KMS-11 (cell line): ENCODE data around the gene HOXA9.

Experiments
- H2AFZ ChIP-seq: fragments of 200-600 bp; sonication (generic); 2 replicates; pipeline ENCODE4 v1.6.1; 2016; ENCODE audit warnings: antibody characterized with exemption, mixed run types, low read depth
- H3K27ac ChIP-seq: fragments of 200-600 bp; sonication (generic); 2 replicates; pipeline ENCODE4 v1.6.1; 2016; ENCODE audit warnings: mild to moderate bottlenecking, mixed run types
- H3K27me3 ChIP-seq: fragments of 200-600 bp; sonication (generic); 2 replicates; pipeline ENCODE4 v1.6.1; 2017; ENCODE audit warnings: mild to moderate bottlenecking, low read depth, mixed run types, moderate library complexity; ENCODE audit not compliant: insufficient read depth
- H3K36me3 ChIP-seq: fragments of 200-600 bp; sonication (generic); 2 replicates; pipeline ENCODE4 v1.6.1; 2017; ENCODE audit warnings: mild to moderate bottlenecking, mixed run types; ENCODE audit not compliant: insufficient read depth
- H3K4me1 ChIP-seq: fragments of 200-600 bp; sonication (generic); 2 replicates; pipeline ENCODE4 v1.6.1; 2016; ENCODE audit warnings: mild to moderate bottlenecking, low read depth, mixed run types; ENCODE audit not compliant: poor library complexity, severe bottlenecking
- H3K4me2 ChIP-seq: fragments of 200-600 bp; sonication (generic); 2 replicates; pipeline ENCODE4 v1.7.0; 2016; ENCODE audit warnings: mild to moderate bottlenecking, mixed run types
- H3K4me3 ChIP-seq: fragments of 200-600 bp; sonication (generic); IDR thresholded peaks from 2 replicates; pipeline ENCODE4 v1.6.1; 2017; ENCODE audit warnings: low read depth, low read length, mixed read lengths; ENCODE audit not compliant: insufficient read depth
- H3K79me2 ChIP-seq: fragments of 200-600 bp; sonication (generic); 2 replicates; pipeline ENCODE4 v1.6.1; 2016; ENCODE audit warnings: low read depth, mixed run types; ENCODE audit not compliant: insufficient read depth
- H3K9ac ChIP-seq: fragments of 200-600 bp; sonication (generic); 2 replicates; pipeline ENCODE4 v1.6.1; 2016; ENCODE audit warnings: mild to moderate bottlenecking, mixed run types
- H4K20me1 ChIP-seq: fragments of 200-600 bp; sonication (generic); 2 replicates; pipeline ENCODE4 v1.6.1; 2016; ENCODE audit warnings: mild to moderate bottlenecking, mixed run types; ENCODE audit not compliant: insufficient read depth
- TF ChIP-seq, protein P1 (sequence below): fragments of 200-600 bp; sonication (generic); conservative IDR thresholded peaks from 2 replicates; pipeline ENCODE4 v1.6.1; 2017; ENCODE audit warnings: low read depth, mild to moderate bottlenecking, antibody characterized with exemption, low read length, moderate library complexity, mixed read lengths

HOXA9 gene

DNA sequence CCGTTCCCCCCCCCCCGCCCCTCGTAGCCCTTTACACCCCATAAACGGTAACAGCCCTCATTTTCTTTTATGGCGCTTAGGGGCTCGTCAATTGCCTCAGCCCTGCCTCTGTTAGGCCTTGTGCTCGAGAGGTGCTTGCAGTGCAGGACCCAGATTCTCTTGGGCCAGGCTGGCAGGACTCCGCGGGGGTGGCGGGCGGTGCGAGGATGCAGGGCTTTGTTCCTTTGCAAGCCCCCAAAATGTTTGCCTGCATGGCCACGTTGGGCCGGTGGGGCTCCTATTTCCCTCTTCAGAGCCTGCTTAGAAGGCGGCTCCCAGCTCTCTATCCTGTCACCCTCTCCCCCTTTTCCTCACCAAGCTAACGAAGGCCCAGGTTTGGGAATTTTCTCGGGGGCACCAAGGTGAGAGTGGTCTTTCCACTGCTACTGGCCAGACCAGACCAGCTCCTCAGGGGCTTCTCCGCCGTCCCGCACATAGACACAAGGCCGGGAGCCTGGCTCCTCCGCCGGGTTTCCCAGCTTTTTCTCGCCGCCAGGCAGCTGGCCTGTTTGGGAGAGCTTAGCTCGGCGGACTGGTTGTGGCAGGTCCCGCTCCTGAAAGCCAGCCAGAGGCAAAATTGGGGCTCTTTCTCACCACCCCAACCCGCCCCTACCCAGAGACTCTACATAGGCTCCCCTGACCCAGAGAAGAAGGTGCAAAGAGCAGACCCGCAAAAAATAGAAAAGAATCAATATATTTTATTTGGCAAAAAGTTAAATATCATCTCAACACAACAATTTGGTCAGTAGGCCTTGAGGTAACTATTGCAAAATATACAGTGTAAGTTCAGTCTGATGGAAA is 3.4 kb downstream of the HOXA9 start:
- no peak overlapping the region for H3K27ac ChIP-seq
- no peak overlapping the region for H3K9ac ChIP-seq
- no peak overlapping the region for H3K4me2 ChIP-seq
- no peak overlapping the region for H3K4me3 ChIP-seq
- no peaks in the 10 kb centered on the region for H3K4me1 ChIP-seq
- no peaks in the 10 kb centered on the region for H3K36me3 ChIP-seq
- peak overlapping the region; percentile 100; the same call in 1 of the 2 replicates for H2AFZ ChIP-seq
- no peaks in the 10 kb centered on the region for H3K79me2 ChIP-seq
- TF ChIP-seq, protein P1, sequence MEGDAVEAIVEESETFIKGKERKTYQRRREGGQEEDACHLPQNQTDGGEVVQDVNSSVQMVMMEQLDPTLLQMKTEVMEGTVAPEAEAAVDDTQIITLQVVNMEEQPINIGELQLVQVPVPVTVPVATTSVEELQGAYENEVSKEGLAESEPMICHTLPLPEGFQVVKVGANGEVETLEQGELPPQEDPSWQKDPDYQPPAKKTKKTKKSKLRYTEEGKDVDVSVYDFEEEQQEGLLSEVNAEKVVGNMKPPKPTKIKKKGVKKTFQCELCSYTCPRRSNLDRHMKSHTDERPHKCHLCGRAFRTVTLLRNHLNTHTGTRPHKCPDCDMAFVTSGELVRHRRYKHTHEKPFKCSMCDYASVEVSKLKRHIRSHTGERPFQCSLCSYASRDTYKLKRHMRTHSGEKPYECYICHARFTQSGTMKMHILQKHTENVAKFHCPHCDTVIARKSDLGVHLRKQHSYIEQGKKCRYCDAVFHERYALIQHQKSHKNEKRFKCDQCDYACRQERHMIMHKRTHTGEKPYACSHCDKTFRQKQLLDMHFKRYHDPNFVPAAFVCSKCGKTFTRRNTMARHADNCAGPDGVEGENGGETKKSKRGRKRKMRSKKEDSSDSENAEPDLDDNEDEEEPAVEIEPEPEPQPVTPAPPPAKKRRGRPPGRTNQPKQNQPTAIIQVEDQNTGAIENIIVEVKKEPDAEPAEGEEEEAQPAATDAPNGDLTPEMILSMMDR = no peak
- H4K20me1 ChIP-seq = no peaks in the 10 kb centered on the region
- H3K27me3 ChIP-seq = no peaks in the 10 kb centered on the region

DNA sequence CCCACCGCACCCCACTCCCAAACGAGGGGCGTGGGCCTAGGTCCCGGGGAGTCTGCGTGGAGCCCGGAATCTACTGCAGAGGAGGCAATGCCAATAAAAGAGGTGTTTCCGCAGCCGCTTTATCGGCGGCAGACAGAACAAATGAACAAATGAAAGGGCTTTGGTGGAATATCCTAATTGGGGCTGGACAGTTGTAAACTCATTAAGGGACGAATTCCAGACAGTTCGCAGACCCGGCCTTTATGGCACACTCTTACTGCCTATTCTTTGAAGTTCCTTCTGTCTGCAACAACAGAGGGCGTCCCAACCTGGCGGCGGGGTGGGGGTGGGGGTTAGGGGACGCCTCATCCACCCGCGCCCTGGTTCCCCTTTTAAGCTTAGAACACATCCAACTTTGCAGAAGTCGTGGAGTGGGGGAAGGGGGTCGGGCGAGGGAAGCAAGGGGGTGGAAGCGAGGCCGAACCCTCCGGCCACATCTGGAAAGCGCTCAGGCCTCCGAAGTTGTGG is 4.1 kb downstream of the HOXA9 start:
- TF ChIP-seq, protein P1 = peak; percentile 72
- Histone ChIP-seq H3K79me2 (no peaks in the 10 kb centered on the region), H3K27ac (no peak overlapping the region)

DNA sequence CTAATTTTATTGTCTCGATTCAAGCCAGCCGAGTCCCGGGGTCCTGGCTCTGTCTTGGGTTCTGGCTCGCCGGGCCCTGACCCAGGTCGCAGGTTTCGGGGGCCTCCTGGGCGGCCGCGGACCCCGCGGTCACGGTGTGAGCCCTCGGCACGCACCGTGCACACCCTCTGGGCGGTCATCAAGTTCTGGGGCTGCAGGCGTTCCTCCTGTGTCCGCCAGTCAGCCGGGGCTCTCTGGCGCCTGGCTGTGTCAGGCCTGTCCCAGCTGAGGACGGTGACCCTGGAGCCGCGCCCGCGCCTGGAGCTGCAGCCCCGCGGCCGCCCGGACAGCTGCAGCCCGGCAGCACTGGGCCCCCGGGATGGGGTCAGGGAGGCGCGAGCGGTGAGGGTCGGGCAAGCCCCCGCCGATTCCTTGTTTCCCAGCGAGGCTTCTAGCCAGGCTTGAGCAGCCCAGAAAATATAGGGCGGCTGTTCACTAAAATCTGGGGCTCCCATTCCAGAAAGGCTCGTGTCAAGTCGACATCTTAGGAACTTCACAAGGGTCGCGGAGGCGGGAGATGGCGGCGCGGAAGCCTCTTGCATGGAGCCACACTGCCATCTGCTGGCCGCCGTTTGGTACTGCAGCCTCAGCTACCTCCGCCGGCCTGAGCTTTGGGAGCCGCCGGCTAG is 4.7 kb downstream of the HOXA9 start:
- H3K4me3 ChIP-seq = no peak overlapping the region
- no peaks in the 10 kb centered on the region for H4K20me1 ChIP-seq
- peak overlapping the region; percentile 38 for H3K27ac ChIP-seq
- peak overlapping the region; percentile 75 for H3K4me2 ChIP-seq
- TF ChIP-seq, protein P1 = peak; percentile 99
- H3K4me1 ChIP-seq = no peaks in the 10 kb centered on the region
- H3K9ac ChIP-seq = peak overlapping the region; percentile 80
- no peaks in the 10 kb centered on the region for H3K36me3 ChIP-seq
- no peaks in the 10 kb centered on the region for H3K27me3 ChIP-seq
- H3K79me2 ChIP-seq = no peaks in the 10 kb centered on the region
- H2AFZ ChIP-seq = peak overlapping the region; percentile 100

More for the DNA sequence above, 4.1 kb downstream of the HOXA9 start:
- no peaks in the 10 kb centered on the region for H3K36me3 ChIP-seq
- no peaks in the 10 kb centered on the region for H3K4me1 ChIP-seq
- H3K4me2 ChIP-seq = peak overlapping the region; percentile 75
- H2AFZ ChIP-seq = peak overlapping the region; percentile 100
- no peaks in the 10 kb centered on the region for H3K27me3 ChIP-seq
- peak overlapping the region; percentile 80; the same call in 1 of the 2 replicates for H3K9ac ChIP-seq
- no peaks in the 10 kb centered on the region for H4K20me1 ChIP-seq
- no peak overlapping the region for H3K4me3 ChIP-seq

DNA sequence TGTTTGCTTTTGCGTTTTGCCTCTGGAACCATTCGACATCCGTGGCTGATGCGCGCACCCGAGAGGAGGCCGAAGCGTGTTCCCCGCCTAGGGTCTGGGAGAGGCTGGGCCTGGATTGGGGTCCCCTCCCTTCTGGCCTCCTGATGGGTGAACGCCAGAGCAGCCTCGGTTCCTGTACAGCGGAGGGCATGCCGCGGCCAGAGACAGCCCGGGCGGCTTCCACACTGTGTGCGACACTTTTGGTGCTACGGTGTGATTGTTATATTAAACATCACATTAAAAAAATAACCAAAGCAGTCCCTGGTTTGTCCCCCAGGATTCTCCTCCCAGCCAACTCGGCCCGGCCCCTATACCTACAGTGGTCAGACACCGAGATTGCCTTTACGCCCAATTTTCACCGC is 5.2 kb downstream of the HOXA9 start:
- H3K27me3 ChIP-seq = no peaks in the 10 kb centered on the region
- peak overlapping the region; percentile 75 for H3K4me2 ChIP-seq
- no peaks in the 10 kb centered on the region for H3K4me1 ChIP-seq
- H3K9ac ChIP-seq = peak overlapping the region; percentile 80; the same call in 1 of the 2 replicates
- no peaks in the 10 kb centered on the region for H3K36me3 ChIP-seq
- H3K4me3 ChIP-seq = no peak overlapping the region
- no peaks in the 10 kb centered on the region for H3K79me2 ChIP-seq
- TF ChIP-seq, protein P1 = no peak
- no peaks in the 10 kb centered on the region for H4K20me1 ChIP-seq
- no peak overlapping the region for H3K27ac ChIP-seq
- H2AFZ ChIP-seq = peak overlapping the region; percentile 100
